ENCODE data around the gene DDX10.

Gene DDX10

DNA sequence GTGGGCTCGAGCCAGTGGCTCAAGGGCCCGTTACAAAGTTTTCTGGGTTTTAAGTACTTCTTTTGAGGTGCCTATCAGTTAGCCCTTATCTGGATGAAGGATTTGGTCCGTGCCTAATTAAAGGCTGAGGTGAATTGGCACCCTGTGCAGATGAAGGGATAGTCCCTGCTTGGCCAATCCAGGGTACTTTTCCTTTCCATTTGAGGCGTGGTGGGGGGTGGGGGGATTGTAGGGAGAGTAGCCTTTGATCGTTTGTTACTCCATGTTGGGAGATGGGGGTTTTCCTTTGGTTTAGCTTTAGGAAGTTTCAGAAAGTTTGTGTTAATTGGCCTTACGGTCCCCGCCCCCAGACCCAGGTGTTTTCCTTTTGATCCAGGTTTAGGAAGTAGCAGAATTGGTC, 170.8 kb downstream of the DDX10 start:
- DNase-seq: no peak

DNA sequence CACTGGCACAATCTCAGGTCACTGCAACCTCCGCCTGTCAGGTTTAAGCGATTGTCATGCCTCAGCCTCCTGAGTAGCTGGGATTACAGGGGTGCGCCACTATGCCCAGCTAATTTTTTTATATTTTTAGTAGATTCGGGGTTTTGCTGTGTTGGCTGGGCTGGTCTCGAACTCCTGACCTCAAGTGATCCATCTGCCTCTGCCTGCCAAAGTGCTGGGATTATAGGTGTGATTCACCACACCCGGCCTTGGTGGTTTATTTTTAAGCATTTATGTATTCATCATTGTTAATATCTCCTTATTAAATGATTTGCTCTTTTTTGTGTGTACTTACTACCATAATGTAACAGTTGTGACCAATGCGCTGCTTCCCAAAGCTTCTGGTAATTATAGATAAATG, 171.7 kb downstream of the DDX10 start:
- no peak for DNase-seq

DNA sequence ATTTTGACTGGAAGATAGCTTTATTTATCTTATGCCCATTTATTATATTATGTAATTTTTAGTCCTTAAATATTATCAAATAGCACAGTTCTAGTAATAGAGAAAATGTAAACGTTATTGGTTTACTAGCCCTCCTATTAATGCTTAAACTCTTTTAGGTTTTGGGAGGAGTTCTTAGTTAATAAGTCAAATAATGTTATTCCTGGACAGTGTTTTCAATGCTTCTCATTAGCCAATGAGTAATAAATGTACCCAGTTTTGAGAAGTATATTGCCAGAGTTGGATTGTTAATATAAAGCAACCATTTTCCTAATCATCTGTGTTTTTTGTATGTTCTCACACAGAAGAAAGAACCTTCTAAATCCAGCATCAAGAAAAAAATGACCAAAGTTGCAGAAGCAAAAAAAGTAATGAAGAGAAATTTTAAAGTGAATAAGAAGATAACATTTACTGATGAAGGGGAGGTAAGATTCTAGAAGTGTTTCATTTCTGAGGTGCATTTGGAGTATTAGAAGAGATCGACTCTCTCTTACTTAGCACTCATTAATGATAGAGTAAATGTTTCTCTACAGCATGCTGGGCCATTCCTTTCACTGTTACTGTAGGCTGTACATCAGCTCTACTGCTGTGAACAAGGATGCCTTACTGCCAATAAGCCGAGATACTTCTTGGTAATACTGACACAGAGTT, 173.4 kb downstream of the DDX10 start:
- no peak for DNase-seq

GRCh38 chr11:108838792-108839105, 173.9 kb downstream of the DDX10 start:
- DNase-seq: no peak

GRCh38 chr11:108846009-108846408, 181.1 kb downstream of the DDX10 start:
- DNase-seq: no peak

- no peak for DNase-seq
These were observed 182.6 kb downstream of the DDX10 start for GRCh38 chr11:108847298-108847990.

GRCh38 chr11:108851781-108852180, 186.9 kb downstream of the DDX10 start:
- no peak for DNase-seq

DNA sequence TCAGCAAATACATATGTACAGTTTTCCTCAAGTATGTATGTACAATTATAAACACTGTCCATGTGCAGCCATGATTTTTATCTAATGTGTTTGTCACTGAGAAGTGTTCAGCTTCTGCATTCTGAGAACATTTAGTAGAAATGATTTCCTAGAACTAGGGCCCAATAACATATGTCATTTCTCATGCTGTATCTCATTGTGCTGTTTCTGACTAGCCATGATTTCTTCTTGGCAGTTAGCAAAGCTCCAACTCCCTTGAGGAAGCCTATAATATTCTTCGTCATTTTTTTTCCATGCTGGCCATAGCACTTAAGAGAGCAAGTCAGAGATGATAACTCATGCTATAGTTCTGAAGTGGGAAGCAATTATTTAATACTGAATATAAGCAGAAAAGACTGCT, 187.8 kb downstream of the DDX10 start:
- no peak for DNase-seq

GRCh38 chr11:108853151-108853550, 188.3 kb downstream of the DDX10 start:
- DNase-seq: no peak

DNA sequence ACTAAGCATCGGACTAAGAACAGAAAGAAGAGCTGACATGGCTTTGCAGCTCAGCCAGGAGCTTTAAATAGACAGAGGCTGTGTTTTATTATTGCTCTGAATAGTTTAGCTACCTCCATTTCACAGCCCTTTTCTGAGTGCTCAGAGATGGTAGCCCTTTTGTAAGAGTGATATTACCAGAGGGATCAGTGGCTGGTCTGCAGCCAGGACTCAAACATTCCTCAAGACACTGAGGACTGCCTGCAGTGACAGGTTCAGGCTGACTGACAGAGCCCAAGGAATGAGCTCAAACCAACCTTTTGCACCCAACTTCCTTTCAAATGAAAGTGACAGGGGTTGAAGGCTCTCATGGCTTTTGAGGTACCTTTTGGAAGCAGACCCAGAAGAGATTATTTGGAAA, 189.0 kb downstream of the DDX10 start:
- DNase-seq: no peak

DNA sequence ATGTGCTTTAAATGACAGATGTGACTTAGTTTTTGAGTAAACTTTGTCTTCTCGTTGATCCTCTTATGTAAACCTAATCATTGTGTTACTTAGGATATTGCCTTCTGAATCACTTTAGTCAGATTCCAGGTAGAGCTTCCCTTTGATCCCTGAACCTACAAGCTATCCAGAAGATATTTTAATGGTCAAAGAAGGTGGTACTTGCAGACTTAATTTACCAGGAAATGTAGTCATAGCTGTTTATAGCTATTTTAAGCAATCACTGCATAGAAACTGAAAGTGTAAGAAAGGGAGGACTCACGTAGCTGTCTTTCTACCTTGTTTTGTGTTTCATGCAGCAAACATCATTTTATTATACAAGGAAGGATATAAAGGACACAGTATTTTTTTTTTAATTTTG, 189.5 kb downstream of the DDX10 start:
- DNase-seq: no peak

DNA sequence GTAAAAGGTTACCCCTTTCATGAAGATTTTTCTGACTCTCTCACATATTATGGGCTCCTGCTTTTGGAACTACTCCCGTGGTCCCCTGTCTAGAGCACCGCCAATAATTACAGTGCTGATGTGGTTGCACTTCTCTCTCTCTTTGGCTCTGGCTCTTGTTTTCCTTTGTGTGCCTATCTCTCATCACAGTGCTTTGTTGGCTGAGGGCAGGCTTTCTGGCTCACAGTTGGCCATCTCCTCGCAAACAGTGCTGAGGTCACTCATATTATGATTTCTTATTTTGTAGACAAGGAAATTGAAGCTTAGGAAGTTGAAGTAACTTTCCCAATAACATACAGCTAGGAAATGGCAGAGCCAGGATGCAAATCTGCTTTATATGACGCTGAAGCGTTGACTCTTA, 192.5 kb downstream of the DDX10 start:
- no peak for DNase-seq

DNA sequence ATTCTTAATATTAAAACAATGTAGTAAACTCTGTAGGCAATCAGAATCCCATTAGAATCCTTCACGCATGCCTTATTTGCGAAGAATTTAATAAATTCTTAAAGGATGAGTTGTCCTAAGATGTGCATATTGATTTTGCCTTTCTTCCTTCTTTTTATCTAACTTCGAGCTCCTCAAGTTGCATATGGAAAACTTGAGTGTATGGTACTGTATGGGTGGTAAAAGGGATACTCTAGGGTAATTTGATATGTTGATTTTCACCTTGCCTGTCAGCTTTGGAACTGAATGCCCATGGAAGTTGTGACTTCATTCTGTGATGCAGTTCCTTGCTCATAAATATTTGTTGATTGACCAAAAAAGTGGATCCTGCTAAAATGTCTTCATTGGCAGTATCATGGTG, 193.8 kb downstream of the DDX10 start:
- DNase-seq: no peak

DNA sequence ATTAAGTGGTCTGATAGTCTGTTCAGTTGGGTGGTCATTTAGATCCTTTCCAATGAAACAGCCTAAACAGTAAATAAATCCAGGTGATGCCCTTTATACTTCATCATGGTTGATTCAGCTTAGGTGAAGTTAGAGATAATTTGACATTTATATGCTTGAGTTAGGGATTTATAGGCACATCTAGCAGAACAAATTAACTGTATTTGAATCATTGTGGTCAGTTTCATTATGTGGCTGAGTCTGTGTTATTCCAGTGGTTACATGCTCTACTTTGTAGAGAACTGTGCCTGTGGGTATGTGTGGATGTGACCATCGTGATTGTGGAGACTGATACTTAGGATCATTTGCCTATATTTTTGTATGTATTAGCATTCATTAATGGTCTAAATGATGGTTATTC, 194.6 kb downstream of the DDX10 start:
- no peak for DNase-seq

DNA sequence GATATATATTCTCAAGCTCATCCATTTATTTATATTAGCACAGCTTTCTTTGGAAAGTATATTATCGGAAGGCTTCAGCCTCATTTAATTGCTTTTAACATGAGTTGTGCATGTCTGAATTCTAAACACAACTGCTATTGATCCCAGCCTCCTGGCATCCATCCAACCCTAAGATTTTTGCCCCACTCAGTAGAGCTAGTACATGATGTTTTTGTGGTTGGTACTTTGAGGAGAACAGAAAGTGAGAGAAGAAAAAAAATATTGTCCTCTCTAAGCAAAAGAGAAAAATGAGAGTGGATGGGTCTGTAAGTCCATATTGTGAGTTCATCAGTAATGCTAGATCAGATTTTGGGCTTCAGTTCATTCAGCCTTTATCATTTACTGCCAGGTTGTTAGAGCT, 198.7 kb downstream of the DDX10 start:
- no peak for DNase-seq

GRCh38 chr11:108865406-108865805, 200.5 kb downstream of the DDX10 start:
- DNase-seq: no peak

- DNase-seq: no peak
These were observed 201.9 kb downstream of the DDX10 start for GRCh38 chr11:108866781-108867180.

GRCh38 chr11:108870373-108871020, 205.6 kb downstream of the DDX10 start:
- DNase-seq: no peak

GRCh38 chr11:108871152-108871551, 206.3 kb downstream of the DDX10 start:
- DNase-seq: peak in 1 of 2 donors; percentile 5

- DNase-seq: no peak
These were observed 207.0 kb downstream of the DDX10 start for GRCh38 chr11:108871867-108872266.

DNA sequence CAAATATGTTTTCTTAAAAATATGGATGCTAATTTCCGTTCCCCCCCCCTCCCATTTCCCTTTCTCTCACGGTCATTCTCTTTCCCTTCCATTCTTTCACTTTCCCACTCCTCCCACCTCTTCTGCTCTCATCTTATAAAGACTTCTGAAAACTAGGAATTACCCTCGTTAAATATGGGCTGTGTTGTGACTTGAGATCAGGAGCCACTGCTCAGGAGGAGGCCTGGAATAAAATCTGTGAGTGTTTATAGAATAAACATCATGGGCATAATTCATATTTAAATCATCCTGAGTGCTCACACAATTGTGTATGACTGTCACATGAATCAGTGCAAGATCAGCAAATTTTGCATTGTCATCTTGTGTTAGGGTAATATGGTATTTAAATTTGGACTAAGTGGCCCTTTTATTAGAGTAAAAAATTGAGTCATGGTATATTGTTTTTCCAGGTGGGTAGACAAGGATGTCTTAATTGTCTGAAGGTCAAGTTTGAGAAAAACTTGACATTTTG, 208.0 kb downstream of the DDX10 start:
- DNase-seq: no peak

DNA sequence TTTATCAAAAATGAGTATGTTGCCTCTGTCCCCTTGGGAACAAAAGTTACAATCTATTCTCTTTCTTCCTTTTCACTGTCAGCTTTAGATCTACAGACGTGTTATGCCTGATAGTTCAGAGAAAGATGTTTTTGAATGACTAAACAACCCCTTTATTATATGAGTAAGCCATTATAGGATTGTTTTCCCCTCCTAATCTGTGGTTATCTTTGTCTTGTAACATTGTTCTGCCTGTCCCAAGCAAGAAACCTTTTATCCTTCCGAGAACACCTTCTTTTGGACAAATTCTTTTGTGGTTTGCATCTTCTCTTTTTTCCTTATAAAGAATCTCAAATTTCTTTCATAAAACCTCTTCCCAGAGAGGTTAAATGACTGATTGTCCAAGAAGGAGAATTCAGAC, 208.4 kb downstream of the DDX10 start:
- DNase-seq: no peak

- no peak for DNase-seq
These were observed 209.1 kb downstream of the DDX10 start for GRCh38 chr11:108873941-108874340.

DNA sequence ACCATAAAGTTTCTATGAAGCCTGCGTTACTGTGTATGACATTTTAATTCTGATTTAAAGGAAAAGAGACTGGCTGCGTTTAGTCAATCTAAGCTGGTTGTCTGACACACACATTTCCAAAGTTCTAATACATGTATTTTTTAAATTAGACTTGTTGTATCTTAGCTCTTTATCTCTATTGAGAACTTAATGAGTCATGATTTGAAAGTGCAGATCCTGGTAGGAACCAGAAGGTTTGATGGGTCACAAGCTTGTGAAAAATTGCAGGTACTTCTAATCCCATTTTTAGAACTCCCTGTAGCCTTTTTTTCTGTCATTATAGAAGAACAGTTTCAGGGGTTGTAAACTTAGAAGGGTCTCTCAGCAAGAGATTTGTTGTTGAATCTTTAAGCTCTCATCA, 210.3 kb downstream of the DDX10 start:
- no peak for DNase-seq
